Muscle layer of duodenum (tissue), 2 donors: Measurements from ENCODE around the gene APBB2.
"Not testable (repeated sequence)": the region's sequence is repeated elsewhere in the genome, so short reads cannot be mapped to it uniquely, and the experiment has no call there.

ENCODE experiments used
- H3K27ac ChIP-seq: one replicate; pipeline ENCODE4 v1.7.0; 2013; ENCODE audit warnings: mild to moderate bottlenecking, low read length
- H3K27me3 ChIP-seq: one replicate; pipeline ENCODE4 v1.7.0; 2013; ENCODE audit warnings: low read depth, mild to moderate bottlenecking, control low read depth, low read length
- H3K36me3 ChIP-seq, 2 donors: one replicate each; pipeline ENCODE4 v1.7.0; 2013; ENCODE audit warnings: low read length in 2 of 2, control low read depth in 1 of 2, mild to moderate bottlenecking in 1 of 2; ENCODE audit not compliant: insufficient read depth in 2 of 2, control insufficient read depth in 1 of 2
- H3K4me1 ChIP-seq, 2 donors: one replicate each; pipeline ENCODE4 v1.7.0; 2013; ENCODE audit warnings: low read length in 2 of 2, mild to moderate bottlenecking in 2 of 2, control low read depth in 1 of 2, moderate library complexity in 1 of 2; ENCODE audit not compliant: insufficient read depth in 2 of 2, control insufficient read depth in 1 of 2
- H3K4me3 ChIP-seq, 2 donors: one replicate each; pipeline ENCODE4 v1.7.0; 2013; ENCODE audit warnings: low read length in 2 of 2, low read depth in 1 of 2, mild to moderate bottlenecking in 1 of 2
- H3K9me3 ChIP-seq, 2 donors: one replicate each; pipeline ENCODE4 v1.7.0; 2013; ENCODE audit warnings: low read length in 2 of 2, control low read depth in 1 of 2, mild to moderate bottlenecking in 1 of 2; ENCODE audit not compliant: control insufficient read depth in 1 of 2
- donor health status: healthy.

Gene APBB2

GRCh38 chr4:41002309-41002708 is 212.0 kb downstream of the APBB2 start:
- Histone ChIP-seq H3K4me1 (no peaks in the 10 kb centered on the region), H3K27me3 (no peaks in the 10 kb centered on the region), H3K27ac (no peak overlapping the region), H3K9me3 (no peaks in the 10 kb centered on the region), H3K36me3 (peaks cover 0 to 4% of the 10 kb centered on the region in 2 donors), H3K4me3 (no peak overlapping the region)

GRCh38 chr4:41000356-41000755 is 214.0 kb downstream of the APBB2 start:
- H3K36me3 ChIP-seq = no peaks in the 10 kb centered on the region
- H3K4me1 ChIP-seq = no peaks in the 10 kb centered on the region
- no peaks in the 10 kb centered on the region for H3K9me3 ChIP-seq
- H3K27ac ChIP-seq = no peak overlapping the region
- no peaks in the 10 kb centered on the region for H3K27me3 ChIP-seq
- H3K4me3 ChIP-seq = no peak overlapping the region

GRCh38 chr4:40998675-40999358 is 215.5 kb downstream of the APBB2 start:
- no peak overlapping the region for H3K27ac ChIP-seq

GRCh38 chr4:40995850-40996249 is 218.5 kb downstream of the APBB2 start:
- no peaks in the 10 kb centered on the region for H3K27me3 ChIP-seq
- no peaks in the 10 kb centered on the region for H3K9me3 ChIP-seq
- peaks cover 0 to 3% of the 10 kb centered on the region in 2 donors for H3K36me3 ChIP-seq
- no peaks in the 10 kb centered on the region for H3K4me1 ChIP-seq
- no peak overlapping the region for H3K4me3 ChIP-seq
- H3K27ac ChIP-seq = no peak overlapping the region

More at GRCh38 chr4:40998675-40999358, 215.5 kb downstream of the APBB2 start:
- Histone ChIP-seq H3K36me3 (no peaks in the 10 kb centered on the region), H3K27me3 (no peaks in the 10 kb centered on the region), H3K4me3 (no peak overlapping the region), H3K9me3 (no peaks in the 10 kb centered on the region), H3K4me1 (no peaks in the 10 kb centered on the region)

GRCh38 chr4:40994321-40994720 is 220.0 kb downstream of the APBB2 start:
- H3K27me3 ChIP-seq, H3K27ac ChIP-seq, H3K9me3 ChIP-seq, H3K4me3 ChIP-seq, H3K4me1 ChIP-seq, H3K36me3 ChIP-seq: not testable (repeated sequence)

- not testable (repeated sequence) for H3K27ac ChIP-seq, H3K4me1 ChIP-seq
Measured at GRCh38 chr4:40993296-40993693, 221.0 kb downstream of the APBB2 start.

GRCh38 chr4:40992472-40993295 is 221.7 kb downstream of the APBB2 start:
- Histone ChIP-seq H3K4me1 (no peaks in the 10 kb centered on the region), H3K9me3 (no peaks in the 10 kb centered on the region), H3K27me3 (no peaks in the 10 kb centered on the region), H3K36me3 (peaks cover 0 to 3% of the 10 kb centered on the region in 2 donors), H3K4me3 (no peak overlapping the region), H3K27ac (no peak overlapping the region)

More at GRCh38 chr4:40993296-40993693, 221.0 kb downstream of the APBB2 start:
- not testable (repeated sequence) for H3K9me3 ChIP-seq, H3K36me3 ChIP-seq, H3K27me3 ChIP-seq, H3K4me3 ChIP-seq

- Histone ChIP-seq H3K4me1 (no peaks in the 10 kb centered on the region), H3K36me3 (peaks cover 0 to 3% of the 10 kb centered on the region in 2 donors), H3K27ac (no peak overlapping the region), H3K27me3 (no peaks in the 10 kb centered on the region), H3K4me3 (no peak overlapping the region), H3K9me3 (no peaks in the 10 kb centered on the region)
Measured at GRCh38 chr4:40991908-40992307, 222.4 kb downstream of the APBB2 start.

- H3K4me3 ChIP-seq = no peak overlapping the region
- H3K9me3 ChIP-seq = no peaks in the 10 kb centered on the region
- no peaks in the 10 kb centered on the region for H3K27me3 ChIP-seq
- H3K4me1 ChIP-seq = no peaks in the 10 kb centered on the region
- H3K27ac ChIP-seq = no peak overlapping the region
- H3K36me3 ChIP-seq = peaks cover 0 to 3% of the 10 kb centered on the region in 2 donors
Measured at GRCh38 chr4:40990899-40991265, 223.5 kb downstream of the APBB2 start.

- H3K27ac ChIP-seq = no peak overlapping the region
- no peaks in the 10 kb centered on the region for H3K4me1 ChIP-seq
- no peaks in the 10 kb centered on the region for H3K9me3 ChIP-seq
- H3K36me3 ChIP-seq = peaks cover 0 to 3% of the 10 kb centered on the region in 2 donors
- H3K4me3 ChIP-seq = no peak overlapping the region
- H3K27me3 ChIP-seq = no peaks in the 10 kb centered on the region
Measured at GRCh38 chr4:40990236-40990898, 224.0 kb downstream of the APBB2 start.

GRCh38 chr4:40987151-40987550 is 227.2 kb downstream of the APBB2 start:
- Histone ChIP-seq H3K4me1 (no peaks in the 10 kb centered on the region), H3K27me3 (no peaks in the 10 kb centered on the region)

More at GRCh38 chr4:40987151-40987550, 227.2 kb downstream of the APBB2 start:
- H3K9me3 ChIP-seq = no peaks in the 10 kb centered on the region
- H3K4me3 ChIP-seq = no peak overlapping the region
- H3K36me3 ChIP-seq = no peaks in the 10 kb centered on the region
- H3K27ac ChIP-seq = no peak overlapping the region
